Lung (tissue), 16 donors: Measurements from ENCODE around the gene KRTAP11-1. TPM values are rescaled to one million over a fixed set of nuclear protein-coding genes. Genes with fewer than 3 reads are reported as not detected.

ENCODE experiments used
- ATAC-seq: fragments of 200-7000 bp; cut with Tn5 transposase; one replicate; pipeline ENCODE4 v1.9.1; 2020; ENCODE audit warnings: moderate number of reproducible peaks; ENCODE audit not compliant: insufficient read depth, low FRiP score
- DNase-seq, 3 donors: peaks; one replicate each; pipeline ENCODE4 v3.0.0-alpha.2; 2013 to 2017
- H3K27ac ChIP-seq, 2 donors: one replicate each; pipeline ENCODE4 v1.5.1; 2013; ENCODE audit warnings: mild to moderate bottlenecking in 2 of 2, moderate library complexity in 2 of 2, control low read depth in 1 of 2, inconsistent platforms in 1 of 2, low read depth in 1 of 2, low read length in 1 of 2
- H3K27me3 ChIP-seq, 3 donors: one replicate each; pipeline ENCODE4 v1.5.1; 2013; ENCODE audit warnings: low read length in 2 of 3; ENCODE audit not compliant: control insufficient read depth in 3 of 3, insufficient read depth in 3 of 3
- H3K36me3 ChIP-seq, 4 donors: one replicate each; pipeline ENCODE4 v1.5.1; 2013; ENCODE audit warnings: low read length in 4 of 4, mild to moderate bottlenecking in 1 of 4, moderate library complexity in 1 of 4; ENCODE audit not compliant: control insufficient read depth in 4 of 4, insufficient read depth in 4 of 4
- H3K4me1 ChIP-seq, 5 donors: one replicate each; pipeline ENCODE4 v1.5.1; 2013; ENCODE audit warnings: low read length in 5 of 5, mild to moderate bottlenecking in 2 of 5, moderate library complexity in 1 of 5; ENCODE audit not compliant: control insufficient read depth in 5 of 5, insufficient read depth in 5 of 5
- H3K4me3 ChIP-seq: one replicate; pipeline ENCODE4 v1.5.1; 2013; ENCODE audit warnings: mild to moderate bottlenecking, control low read depth, moderate library complexity
- H3K9ac ChIP-seq, 2 donors: one replicate each; pipeline ENCODE4 v1.5.1; 2013; ENCODE audit warnings: low read length in 2 of 2, control low read depth in 1 of 2; ENCODE audit not compliant: insufficient read depth in 1 of 2
- H3K9me3 ChIP-seq, 4 donors: one replicate each; pipeline ENCODE4 v1.5.1; 2013; ENCODE audit warnings: low read length in 3 of 4, mild to moderate bottlenecking in 1 of 4, moderate library complexity in 1 of 4; ENCODE audit not compliant: control insufficient read depth in 4 of 4, insufficient read depth in 3 of 4
- CTCF ChIP-seq: IDR thresholded peaks from 2 replicates; pipeline ENCODE4 v1.5.1; 2012; ENCODE audit warnings: mild to moderate bottlenecking; ENCODE audit errors: control extremely low read depth, extremely low read depth
- WGBS, 2 donors: extraction: QIAGEN DNeasy Blood & Tissue Kit; methylation state at CpG; one replicate each; pipeline ENCODE4 v1.1.7; 2013; 5-methylcytosine and 5-hydroxymethylcytosine counted together
- long read RNA-seq, 5 donors: transcript quantifications; one replicate each; lab custom pipeline, GENCODE V29; 2026
- polyA plus RNA-seq, 2 donors: library from polyadenylated mRNA; stranded (reverse); fragments of 200-250 nt; gene quantifications; one replicate each; pipeline ENCODE4 v1.2.1, GENCODE V29; 2013
- total RNA-seq, 2 donors: library from RNA; depleted of rRNA in 1 of 2; stranded (reverse); fragments of >200 nt in 1 of 2; gene quantifications; one replicate each; pipeline ENCODE4 v1.2.1, GENCODE V29; 2014 to 2021
- donor health status: control.
- donor health status: control.
- donor health status: Bipolar disorder and iron deficiency.
- donor health status: healthy.
- donor health status: DM: yes; HTN: yes; CAD: no.

The KRTAP11-1 gene
- total RNA-seq, result not detected
- not detected for polyA plus RNA-seq
- long read RNA-seq, donor 1, result 0 reads
- long read RNA-seq, donor 2, result 0 reads
- long read RNA-seq, donor 3, result 0 reads
- long read RNA-seq, donor 4, result 0 reads
- long read RNA-seq, donor 5, result 0 reads

DNA sequence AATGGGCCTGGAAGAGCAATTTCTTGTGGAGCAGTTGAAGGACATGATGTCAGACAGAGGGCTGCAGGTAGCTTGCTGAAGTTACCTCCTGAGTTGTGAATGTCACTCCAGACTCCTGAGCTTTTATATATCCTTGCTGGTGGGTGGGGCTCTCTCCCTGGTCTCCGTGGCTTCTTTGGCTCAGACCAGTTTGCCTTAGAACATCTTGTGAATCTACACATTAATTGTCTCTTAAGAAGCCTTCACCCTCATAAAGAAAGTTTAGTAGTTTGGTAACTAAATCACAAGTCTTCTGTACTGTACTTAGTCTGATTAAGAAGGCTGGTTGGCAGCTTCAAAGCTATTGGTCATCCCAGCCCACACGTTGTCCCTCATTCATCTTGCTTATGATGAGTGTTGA, at the start of gene KRTAP11-1:
Gene KRTAP11-1, minus strand, starts transcription at position 101 of the 400 bp plus-strand sequence. Its CDS starts 56 bp downstream, at position 45.
- WGBS, 2 donors, result 87 to 88% methylated on average over 2 of the region's 2 CpGs
- Histone ChIP-seq H3K9me3 (no peaks in the 10 kb centered on the region), H3K27ac (no peak within 1 kb of the TSS), H3K27me3 (no peaks in the 10 kb centered on the region), H3K9ac (no peak within 1 kb of the TSS), H3K36me3 (no peaks in the 10 kb centered on the region), H3K4me1 (no peaks in the 10 kb centered on the region), H3K4me3 (no peak within 1 kb of the TSS)
- ATAC-seq, result no peak
- no peak for TF ChIP-seq CTCF
- DNase-seq, result no peak

DNA sequence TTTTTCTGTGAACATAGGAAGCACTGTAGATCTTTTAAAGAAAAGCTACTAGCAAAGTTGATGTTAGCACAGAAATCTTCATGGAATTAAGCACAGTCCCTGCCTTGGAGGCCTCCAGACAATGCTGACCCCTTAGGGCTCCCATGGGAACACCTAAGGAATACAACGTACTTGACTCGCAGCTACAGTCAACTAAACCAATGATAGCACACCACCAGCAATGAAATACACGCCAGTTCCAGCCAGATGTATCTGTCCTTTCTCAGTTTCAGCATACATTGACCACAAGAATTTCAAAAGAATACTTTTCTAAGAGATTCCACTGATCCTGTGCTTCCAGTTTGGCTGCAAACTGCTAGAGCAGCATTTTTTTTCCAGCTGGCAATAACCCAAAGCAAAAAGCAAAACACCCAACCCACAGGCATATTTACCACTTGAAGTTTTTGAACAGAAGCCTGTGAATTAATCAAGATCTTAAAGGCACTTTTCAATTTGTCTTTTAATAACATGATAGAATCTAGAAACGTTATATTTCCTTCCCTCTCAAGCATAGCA, 42.8 kb upstream of the KRTAP11-1 start:
- Histone ChIP-seq H3K4me1 (peaks cover 0 to 4% (median 0%) of the 10 kb centered on the region in 5 donors), H3K27ac (no peak overlapping the region), H3K27me3 (no peaks in the 10 kb centered on the region), H3K9me3 (peaks cover 0 to 8% (median 4%) of the 10 kb centered on the region in 4 donors), H3K9ac (no peak overlapping the region), H3K4me3 (no peak overlapping the region), H3K36me3 (no peaks in the 10 kb centered on the region)
- no peak for TF ChIP-seq CTCF
- DNase-seq (peak in 2 of 3 donors; percentile 40 to 71), ATAC-seq (no peak)
- 48 to 63% methylated on average over 4 of the region's 4 CpGs for WGBS, 2 donors

- H3K4me1 ChIP-seq, result peaks cover 0 to 4% (median 0%) of the 10 kb centered on the region in 5 donors
- no peak overlapping the region for H3K4me3 ChIP-seq
- DNase-seq (no peak), ATAC-seq (no peak)
- H3K27me3 ChIP-seq, result no peaks in the 10 kb centered on the region
- no peak for TF ChIP-seq CTCF
- peaks cover 0 to 6% (median 1%) of the 10 kb centered on the region in 4 donors for H3K9me3 ChIP-seq
- H3K27ac ChIP-seq, result no peak overlapping the region
- no peaks in the 10 kb centered on the region for H3K36me3 ChIP-seq
- no peak overlapping the region for H3K9ac ChIP-seq
- 74 to 80% methylated on average over 4 of the region's 4 CpGs for WGBS, 2 donors
Observed at GRCh38 chr21:30921129-30921528, 39.7 kb upstream of the KRTAP11-1 start.
